ENCODE data around the gene FSD1. TPM values are rescaled to one million over a fixed set of nuclear protein-coding genes. Genes with fewer than 3 reads are reported as not detected.

The FSD1 gene
- total RNA-seq, 4 donors from 2014 or later: 0.29 to 0.50 TPM; not detected in 2

GRCh38 chr19:4369888-4370260 is 65.5 kb downstream of the FSD1 start:
- Histone ChIP-seq H3K27ac (replicated peaks in 1 of 4) (peak overlapping the region; percentile 54 to 88 (median 76)), H3K27me3 (no peaks in the 10 kb centered on the region), H3K4me3 (peak overlapping the region; percentile 12 to 45 (median 28)), H3K36me3 (peaks cover 12 to 32% (median 23%) of the 10 kb centered on the region in 4 donors), H3K9me3 (no peaks in the 10 kb centered on the region), H3K4me1 (peaks cover 74 to 81% (median 77%) of the 10 kb centered on the region in 4 donors)
- no peak for DNase-seq (ENCODE audit: extremely low spot score)
- TF ChIP-seq POLR2AphosphoS5 (IDR thresholded peaks at IDR 0.05): peak in 1 of 2 donors; percentile 53
- no peak for TF ChIP-seq POLR2A (IDR thresholded peaks at IDR 0.05; ENCODE audit: low read depth)
- no peak for TF ChIP-seq EP300 (IDR thresholded peaks at IDR 0.05)
- peak; percentile 53 to 68 (median 62) for TF ChIP-seq CTCF (IDR thresholded peaks at IDR 0.05)
- intact Hi-C loops (cut with DNase I): loop anchor here (1.0 kb wide), 1 partner anchor 25 kb away; no protein-coding TSS in a partner anchor
- 34% methylated on average over 7 of the region's 21 CpGs for WGBS

- intact Hi-C loops (cut with DNase I): loop anchor here (1.0 kb wide), 1 partner anchor 25 kb away; no protein-coding TSS in a partner anchor
- DNase-seq (ENCODE audit: extremely low spot score): no peak
- Histone ChIP-seq H3K4me1 (peaks cover 80 to 88% (median 83%) of the 10 kb centered on the region in 4 donors), H3K36me3 (peaks cover 8 to 26% (median 16%) of the 10 kb centered on the region in 4 donors), H3K27me3 (no peaks in the 10 kb centered on the region), H3K27ac (replicated peaks in 1 of 4) (peak overlapping the region; percentile 54 to 91 (median 83)), H3K4me3 (peak overlapping the region in 1 of 4 donors; percentile 26), H3K9me3 (no peaks in the 10 kb centered on the region)
- TF ChIP-seq CTCF (IDR thresholded peaks at IDR 0.05): no peak
- no peak for TF ChIP-seq POLR2AphosphoS5 (IDR thresholded peaks at IDR 0.05)
- TF ChIP-seq POLR2A (IDR thresholded peaks at IDR 0.05; ENCODE audit: low read depth): no peak
- TF ChIP-seq EP300 (IDR thresholded peaks at IDR 0.05): no peak
- WGBS: 86% methylated on average over 8 of the region's 15 CpGs
These were observed 66.1 kb downstream of the FSD1 start for GRCh38 chr19:4370418-4371041.

- no peak for DNase-seq (ENCODE audit: extremely low spot score)
- Histone ChIP-seq H3K27ac (replicated peaks in 1 of 4) (peak overlapping the region; percentile 54 to 91 (median 83)), H3K4me1 (peaks cover 90 to 97% (median 93%) of the 10 kb centered on the region in 4 donors), H3K4me3 (no peak overlapping the region), H3K9me3 (no peaks in the 10 kb centered on the region), H3K36me3 (peaks cover 0 to 16% (median 7%) of the 10 kb centered on the region in 4 donors), H3K27me3 (no peaks in the 10 kb centered on the region)
- TF ChIP-seq EP300 (IDR thresholded peaks at IDR 0.05): no peak
- TF ChIP-seq POLR2AphosphoS5 (IDR thresholded peaks at IDR 0.05): no peak
- TF ChIP-seq CTCF (IDR thresholded peaks at IDR 0.05): no peak
- 76% methylated on average over 26 of the region's 31 CpGs for WGBS
- intact Hi-C loops (cut with DNase I): no loop called here
These were observed 67.1 kb downstream of the FSD1 start for GRCh38 chr19:4371247-4372164.

GRCh38 chr19:4372165-4373012 is 68.0 kb downstream of the FSD1 start:
- Histone ChIP-seq H3K9me3 (no peaks in the 10 kb centered on the region), H3K27ac (replicated peaks in 1 of 4) (peak overlapping the region; percentile 78 to 91 (median 86)), H3K4me3 (no peak overlapping the region), H3K27me3 (no peaks in the 10 kb centered on the region), H3K36me3 (peaks cover 0 to 12% (median 0%) of the 10 kb centered on the region in 4 donors), H3K4me1 (peaks cover 99 to 100% (median 100%) of the 10 kb centered on the region in 4 donors)
- 85% methylated on average over 15 of the region's 22 CpGs for WGBS
- intact Hi-C loops (cut with DNase I): no loop called here
- no peak for DNase-seq (ENCODE audit: extremely low spot score)
- TF ChIP-seq CTCF (IDR thresholded peaks at IDR 0.05) (no peak), POLR2A (IDR thresholded peaks at IDR 0.05; ENCODE audit: low read depth) (no peak), EP300 (IDR thresholded peaks at IDR 0.05) (no peak), POLR2AphosphoS5 (IDR thresholded peaks at IDR 0.05) (no peak)
